K562 (cell line): ENCODE measurements around the gene GPATCH11. TPM values are rescaled to one million over a fixed set of nuclear protein-coding genes. Genes with fewer than 3 reads are reported as not detected.

Experiments
- ATAC-seq: fragments of 200-7000 bp; cut with Tn5 transposase; 3 replicates; pipeline ENCODE4 v1.9.1; 2020; ENCODE audit warnings: moderate library complexity
- BruUV-seq: library from RNA; stranded (reverse); fragments of 400-500 nt; replicated peaks from 2 replicates; lab custom pipeline; 2021; lab: Mats Ljungman, UMichigan
- CTCF ChIA-PET: fragments of 300-600 bp; formaldehyde crosslinking; extraction: SDS; loops from one replicate; lab custom pipeline; 2021; ENCODE audit warnings: low intra/inter-chr PET ratio; lab: Yijun Ruan, JAX
- POLR2A ChIA-PET: fragments of 300-600, 350-650 bp; sonication (Branson Sonifier 250); formaldehyde crosslinking; extraction: SDS; loops from one replicate; lab custom pipeline; 2021; ENCODE audit warnings: antibody characterized with exemption, inconsistent platforms; lab: Yijun Ruan, JAX
- DNase-seq, 4 experiments: peaks; one replicate each; pipeline versions ENCODE4 v3.0.0 to v3.0.0-alpha.2; 2011 to 2018; ENCODE audit warnings: low spot score in 3 of 4, mixed read lengths in 3 of 4; ENCODE audit errors: extremely low read depth in 1 of 4
- FAIRE-seq: peaks from 2 replicates; lab custom pipeline; 2011; peaks lifted over from hg19 to GRCh38; lab: Jason Lieb, UNC
- H2AFZ ChIP-seq: 2 replicates; pipeline ENCODE4 v1.6.0; 2011; ENCODE audit warnings: low read depth, low read length, control low read depth, inconsistent platforms
- H3K27ac ChIP-seq: fragments of 200-600 bp; 3 replicates; pipeline ENCODE4 v1.8.0; 2011; ENCODE audit warnings: low read depth, mild to moderate bottlenecking, control low read depth, inconsistent platforms, low read length, moderate library complexity, mixed read lengths; ENCODE audit errors: extremely low read depth
- H3K27me3 ChIP-seq, 2 experiments: fragments of 300-600 bp in 1 of 2; 2 replicates in 1 of 2; 3 replicates in 1 of 2; pipeline versions ENCODE4 v1.6.0 to v1.8.0; 2011; ENCODE audit warnings: inconsistent platforms in 2 of 2, low read length in 2 of 2, mild to moderate bottlenecking in 1 of 2, mixed read lengths in 1 of 2, moderate library complexity in 1 of 2; ENCODE audit not compliant: control insufficient read depth in 2 of 2, insufficient read depth in 2 of 2
- H3K36me3 ChIP-seq: fragments of 300-600 bp; 3 replicates; pipeline ENCODE4 v1.8.0; 2011; ENCODE audit warnings: mild to moderate bottlenecking, low read length, inconsistent platforms; ENCODE audit not compliant: control insufficient read depth, insufficient read depth
- H3K4me1 ChIP-seq, 2 experiments: fragments of 200-600 bp in 1 of 2; replicated peaks in 1 of 2; 2 replicates in 1 of 2; 3 replicates in 1 of 2; pipeline versions ENCODE4 v1.5.1 to v1.8.0; 2011; ENCODE audit warnings: inconsistent platforms in 2 of 2, low read length in 2 of 2, mild to moderate bottlenecking in 1 of 2, mixed read lengths in 1 of 2, moderate library complexity in 1 of 2; ENCODE audit not compliant: control insufficient read depth in 2 of 2, insufficient read depth in 2 of 2
- H3K4me2 ChIP-seq: 2 replicates; pipeline ENCODE4 v1.6.1; 2011; ENCODE audit warnings: low read length, control low read depth, inconsistent platforms, mixed read lengths; ENCODE audit not compliant: insufficient read depth
- H3K4me3 ChIP-seq: fragments of 200-600 bp; sonication (generic), shearing (Covaris generic); 2 replicates; pipeline ENCODE4 v1.5.1; 2016; ENCODE audit warnings: control low read depth, inconsistent platforms
- H3K79me2 ChIP-seq: fragments of 200-600 bp; 3 replicates; pipeline ENCODE4 v1.8.0; 2011; ENCODE audit warnings: low read length, inconsistent platforms; ENCODE audit not compliant: control insufficient read depth, insufficient read depth
- H3K9ac ChIP-seq, 2 experiments: 2 replicates each; pipeline versions ENCODE4 v1.6.0 to v1.6.1; 2011; ENCODE audit warnings: low read depth in 2 of 2, low read length in 2 of 2, control low read depth in 1 of 2, inconsistent platforms in 1 of 2, mild to moderate bottlenecking in 1 of 2, mixed read lengths in 1 of 2; ENCODE audit not compliant: insufficient read depth in 1 of 2
- H3K9me1 ChIP-seq: one replicate; pipeline ENCODE4 v1.6.0; 2011; ENCODE audit warnings: inconsistent platforms, mild to moderate bottlenecking, low read length, moderate library complexity; ENCODE audit not compliant: control insufficient read depth, insufficient read depth
- H3K9me3 ChIP-seq: replicated peaks from 2 replicates; pipeline ENCODE4 v1.5.1; 2011; ENCODE audit warnings: low read depth, low read length, inconsistent platforms; ENCODE audit not compliant: control insufficient read depth, insufficient read depth
- H4K20me1 ChIP-seq: replicated peaks from 2 replicates; pipeline ENCODE4 v1.6.1; 2011; ENCODE audit warnings: low read length, inconsistent platforms, mixed read lengths; ENCODE audit not compliant: control insufficient read depth, insufficient read depth
- ARID1B ChIP-seq: fragments of 450-650 bp; IDR thresholded peaks from 2 replicates; pipeline ENCODE4 v1.6.1; 2016; ENCODE audit warnings: antibody characterized with exemption, mild to moderate bottlenecking, inconsistent platforms
- KLF10 ChIP-seq: fragments of 250-450 bp; sonication (Bioruptor Pico); IDR thresholded peaks from 2 replicates; pipeline ENCODE4 v1.6.1; 2021; ENCODE audit warnings: matching md5 sums
- LARP7 ChIP-seq: fragments of 450-650 bp; IDR thresholded peaks from 2 replicates; pipeline ENCODE4 v1.6.1; 2016
- NFRKB ChIP-seq: fragments of 450-650 bp; IDR thresholded peaks from 2 replicates; pipeline ENCODE4 v1.6.1; 2016; ENCODE audit warnings: low read depth
- SMAD2 ChIP-seq: fragments of 150-350 bp; IDR thresholded peaks from 2 replicates; pipeline ENCODE4 v1.6.1; 2014; ENCODE audit warnings: low read depth, mild to moderate bottlenecking, low read length
- XRCC3 ChIP-seq: fragments of 450-650 bp; IDR thresholded peaks from 2 replicates; pipeline ENCODE4 v1.6.1; 2017; ENCODE audit warnings: mild to moderate bottlenecking, moderate library complexity
- YBX1 ChIP-seq: fragments of 450-650 bp; IDR thresholded peaks from 2 replicates; pipeline ENCODE4 v1.7.1; 2016; ENCODE audit warnings: mild to moderate bottlenecking
- ZNF124 ChIP-seq: sonication (generic); formaldehyde crosslinking; IDR thresholded peaks from 2 replicates; pipeline ENCODE4 v1.8.1; 2022; ENCODE audit warnings: missing genetic modification reagents
- ZNF584 ChIP-seq: fragments of 200-800 bp; sonication (Bioruptor generic); IDR thresholded peaks from 2 replicates; pipeline ENCODE4 v1.6.1; 2016; ENCODE audit warnings: low read depth, mild to moderate bottlenecking, missing genetic modification characterization, missing compliant biosample characterization
- ZNF696 ChIP-seq: fragments of 250-450 bp; sonication (Bioruptor Pico); conservative IDR thresholded peaks from 2 replicates; pipeline ENCODE4 v1.4.0; 2020; ENCODE audit warnings: mild to moderate bottlenecking, moderate library complexity
- WGBS: fragments of 100-300 bp; shearing (Covaris generic); methylation state at CpG from one replicate; pipeline ENCODE4 v1.1.6; 2016; ENCODE audit warnings: low coverage, mixed read lengths; ENCODE audit not compliant: insufficient coverage; ENCODE audit errors: missing lambda C conversion rate; 5-methylcytosine and 5-hydroxymethylcytosine counted together
- in situ Hi-C: fragments of 300-500 bp; cut with MboI; formaldehyde crosslinking; loops from 4 replicates; pipeline ENCODE4 v1.15.0; 2018; ENCODE audit warnings: inconsistent platforms, mixed read lengths
- intact Hi-C: fragments of 100-400 bp; cut with micrococcal nuclease; formaldehyde crosslinking; loops from 2 replicates; pipeline ENCODE4 v1.14.2; 2022
- polyA plus RNA-seq, 8 experiments: library from polyadenylated mRNA; depleted of rRNA in 4 of 8; stranded (reverse) in 5 of 8; unstranded in 3 of 8; fragments of >200 nt; fragmentation: Nextera tagmentation in 2 of 8; fragmentation: Illumina TruSeq in 1 of 8; extraction: Ambion mirVana in 2 of 8; extraction: Trizol in 1 of 8; gene quantifications; 2 replicates each; pipeline versions ENCODE4 v1.2.1 to v1.2.3, GENCODE V29; 2011 to 2014; ENCODE audit warnings: inconsistent platforms in 1 of 8, missing spikeins in 1 of 8
- total RNA-seq, 7 experiments: library from RNA; depleted of rRNA in 6 of 7; stranded (reverse); fragments of >200 nt in 6 of 7; fragmentation: Illumina TruSeq in 2 of 7; extraction: Trizol in 2 of 7; gene quantifications; 2 replicates each; pipeline versions ENCODE4 v1.2.1 to v1.2.3, GENCODE V29; 2011 to 2021; ENCODE audit warnings: low replicate concordance in 1 of 7
- TF ChIP-seq, protein P1 (sequence below): fragments of 450-650 bp; IDR thresholded peaks from 2 replicates; pipeline ENCODE4 v1.6.1; 2016; ENCODE audit warnings: antibody characterized with exemption

Gene GPATCH11
- total and polyA plus RNA-seq, 9 of the 15 experiments (the other 6 are each of a cell fraction or from before 2014, with no cell fraction given) = 7.9 to 23.9 (median 15.2) TPM

- intact Hi-C loops (no loop called here), in situ Hi-C loops (no loop called here)
- Histone ChIP-seq H3K36me3 (peaks cover 85% of the 10 kb centered on the region), H3K27me3 (no peaks in the 10 kb centered on the region), H3K79me2 (0 out of 3 replicates have a peak, but pooled peaks cover 5% of the 10 kb centered on the region), H3K4me2 (no peak overlapping the region), H3K9me3 (no peaks in the 10 kb centered on the region), H3K9me1 (no peaks in the 10 kb centered on the region), H3K27ac (no peak overlapping the region), H2AFZ (no peak overlapping the region), H3K4me3 (no peak overlapping the region), H3K4me1 (no peaks in the 10 kb centered on the region), H4K20me1 (no peaks in the 10 kb centered on the region), H3K9ac (no peak overlapping the region)
- no peak for TF ChIP-seq LARP7
- no peak for TF ChIP-seq KLF10 (CRISPR knock-in tag)
- TF ChIP-seq ZNF584 (CRISPR knock-in tag) = no peak
- TF ChIP-seq NFRKB = no peak
- no peak for TF ChIP-seq ZNF124 (CRISPR knock-in tag)
- TF ChIP-seq, protein P1, sequence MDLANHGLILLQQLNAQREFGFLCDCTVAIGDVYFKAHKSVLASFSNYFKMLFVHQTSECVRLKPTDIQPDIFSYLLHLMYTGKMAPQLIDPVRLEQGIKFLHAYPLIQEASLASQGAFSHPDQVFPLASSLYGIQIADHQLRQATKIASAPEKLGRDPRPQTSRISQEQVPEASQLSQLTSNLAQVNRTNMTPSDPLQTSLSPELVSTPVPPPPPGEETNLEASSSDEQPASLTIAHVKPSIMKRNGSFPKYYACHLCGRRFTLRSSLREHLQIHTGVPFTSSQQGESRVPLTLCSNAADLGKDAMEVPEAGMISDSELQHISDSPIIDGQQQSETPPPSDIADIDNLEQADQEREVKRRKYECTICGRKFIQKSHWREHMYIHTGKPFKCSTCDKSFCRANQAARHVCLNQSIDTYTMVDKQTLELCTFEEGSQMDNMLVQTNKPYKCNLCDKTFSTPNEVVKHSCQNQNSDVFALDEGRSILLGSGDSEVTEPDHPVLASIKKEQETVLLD = no peak
- TF ChIP-seq ZNF696 (CRISPR knock-in tag) = no peak
- TF ChIP-seq ARID1B = no peak
- no peak for TF ChIP-seq XRCC3
- TF ChIP-seq YBX1 = no peak
- TF ChIP-seq SMAD2 = no peak
- DNase-seq (no peak), ATAC-seq (no peak), FAIRE-seq (no peak)
- WGBS = 81% methylated on average over 5 of the region's 5 CpGs
- ChIA-PET CTCF (interaction anchor here (0.6 kb wide), 1 partner anchor 284 kb away, joined by 3 read pairs; no protein-coding TSS in a partner anchor), POLR2A (interaction anchor here (0.6 to 0.9 kb wide), 2 partner anchors 21 to 27 kb away, joined by 3 read pairs; no protein-coding TSS in a partner anchor)
- no TSS peak for BruUV-seq
These were observed 7.6 kb downstream of the GPATCH11 start for GRCh38 chr2:37091873-37092272.
